GM10847 (cell line): ENCODE results near the gene ANKS1A.

Experiments
- POLR2A ChIP-seq: IDR thresholded peaks from 2 replicates; pipeline ENCODE4 v1.6.1; 2011; ENCODE audit not compliant: insufficient read length; ENCODE audit errors: extremely low read depth

The ANKS1A gene

DNA sequence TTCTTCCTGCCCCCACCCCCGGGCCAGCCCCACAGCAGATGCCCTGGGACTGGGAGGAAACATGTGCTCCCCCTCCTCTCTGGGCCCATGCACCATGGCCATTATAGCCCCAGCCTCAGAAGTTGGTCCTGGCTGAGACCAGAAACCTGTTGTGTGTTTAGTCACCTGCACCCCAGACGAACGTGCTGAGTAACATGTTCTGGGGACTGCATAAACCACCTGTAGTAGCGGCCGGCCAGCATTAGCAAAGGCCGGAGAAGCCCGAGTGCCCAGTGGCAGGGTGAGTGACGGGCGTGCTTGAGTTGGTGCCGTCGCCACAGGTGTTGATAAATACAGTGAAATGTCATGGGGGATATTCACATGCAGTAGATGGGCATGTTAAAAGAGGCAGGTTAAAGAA, 178.2 kb downstream of the ANKS1A start:
- TF ChIP-seq POLR2A, result no peak

DNA sequence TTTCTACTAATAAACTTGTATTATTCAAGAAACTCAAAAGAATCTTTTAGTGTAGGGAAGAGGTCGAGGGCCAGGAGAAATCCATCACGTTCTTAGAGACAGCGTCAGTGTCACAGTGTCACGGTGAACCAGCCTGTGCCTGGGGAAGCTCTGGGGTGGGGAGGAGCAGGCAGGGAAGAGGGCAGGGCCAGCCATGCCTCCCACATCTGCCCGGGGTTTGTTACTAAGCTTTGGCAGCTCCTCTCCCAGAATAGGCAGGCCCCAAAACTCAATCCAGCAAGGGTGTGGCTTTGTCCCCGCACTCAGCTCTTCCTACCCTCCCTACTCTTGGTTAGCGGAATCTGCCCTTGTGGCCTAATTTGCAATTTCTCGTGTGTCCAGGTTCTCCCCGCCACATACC, 179.2 kb downstream of the ANKS1A start:
- no peak for TF ChIP-seq POLR2A

DNA sequence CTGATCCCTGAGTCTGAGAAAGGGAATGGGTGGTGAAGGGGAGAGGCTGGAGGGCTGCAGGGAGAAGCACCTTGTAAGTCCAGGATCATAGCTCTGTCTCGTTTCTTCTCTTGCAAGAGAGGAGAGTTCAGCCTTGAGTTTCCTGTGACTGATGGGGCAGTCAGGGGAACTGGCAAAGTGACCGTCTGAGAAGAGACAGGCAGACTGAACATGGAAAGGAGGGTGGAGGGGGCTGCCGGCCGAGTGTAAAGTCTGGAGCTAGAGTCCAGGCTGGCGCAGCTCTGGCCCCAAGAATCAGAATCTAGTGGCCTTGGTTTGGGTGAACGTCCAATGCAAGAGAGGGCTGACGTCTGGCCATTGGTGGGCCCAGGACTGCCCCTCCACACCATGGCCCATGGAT, 179.6 kb downstream of the ANKS1A start:
- TF ChIP-seq POLR2A, result no peak

DNA sequence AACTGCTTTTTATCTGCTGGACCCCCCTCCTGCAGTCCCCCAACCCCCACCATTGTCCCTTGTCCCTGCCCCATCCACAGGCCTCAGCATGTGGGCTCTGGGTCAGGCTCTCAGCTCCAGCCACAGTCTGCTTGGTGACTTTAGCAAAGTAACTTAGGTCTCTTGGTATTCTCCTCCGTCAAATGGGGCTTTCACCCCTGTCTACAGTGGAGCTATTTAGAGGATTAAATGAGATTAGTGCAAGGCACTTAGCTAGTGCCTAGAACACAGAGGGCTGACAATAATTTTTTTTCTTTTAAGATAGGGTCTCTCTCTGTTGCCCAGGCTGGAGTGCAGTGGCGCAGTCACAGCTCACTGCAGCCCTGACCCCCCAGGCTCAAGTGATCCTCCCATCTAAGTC, 180.2 kb downstream of the ANKS1A start:
- TF ChIP-seq POLR2A, result no peak

DNA sequence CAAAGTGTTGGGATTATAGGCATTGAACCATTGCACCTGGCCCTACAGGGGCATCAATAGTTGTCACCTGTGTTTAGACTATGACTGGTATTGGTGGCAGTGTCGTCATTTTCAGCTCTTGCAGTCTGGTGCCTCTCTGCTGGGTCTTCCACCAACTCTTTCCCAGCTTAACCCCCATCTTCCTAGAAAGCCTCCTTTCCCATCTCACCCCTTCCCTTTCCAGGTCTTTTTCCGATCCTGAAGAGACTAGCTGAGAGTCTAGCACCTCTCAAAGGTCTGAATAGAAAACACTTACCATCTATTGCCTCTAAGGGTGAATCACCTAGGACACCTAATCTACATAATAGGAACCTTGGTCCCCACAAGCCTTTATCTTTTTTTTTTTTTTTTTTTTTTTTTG, 181.1 kb downstream of the ANKS1A start:
- TF ChIP-seq POLR2A, result no peak

DNA sequence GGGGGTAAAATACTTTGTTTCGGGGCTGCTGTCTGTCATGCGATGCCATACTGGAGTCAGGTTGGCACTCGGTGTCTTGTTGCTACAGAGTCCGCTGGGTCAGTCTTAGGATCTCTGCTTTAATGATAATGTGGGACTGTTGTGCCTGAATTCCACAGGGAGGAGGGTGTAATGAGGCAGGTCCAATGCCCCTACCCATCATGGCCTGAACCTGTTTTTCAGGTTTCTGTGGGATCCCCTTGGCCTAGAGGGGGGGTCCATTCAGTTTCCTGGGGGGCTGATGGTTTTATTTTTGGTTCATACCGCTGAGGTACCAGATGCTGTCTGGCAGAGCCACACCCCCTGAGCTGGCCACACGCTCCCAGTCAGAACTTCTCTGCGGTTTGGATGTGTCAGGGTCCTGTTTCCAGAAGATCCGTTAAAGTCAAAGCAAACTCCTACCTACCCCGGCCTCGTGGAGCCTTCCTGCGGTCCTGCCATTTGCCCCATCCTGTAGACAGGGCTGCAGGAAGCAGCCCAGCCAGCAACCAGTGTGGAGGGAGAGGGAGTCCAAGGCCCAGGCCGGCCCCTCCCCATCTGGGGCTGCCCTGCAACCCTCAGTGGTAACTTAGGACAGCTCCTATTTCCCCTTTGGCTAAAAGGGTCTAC, 182.4 kb downstream of the ANKS1A start:
- no peak for TF ChIP-seq POLR2A

DNA sequence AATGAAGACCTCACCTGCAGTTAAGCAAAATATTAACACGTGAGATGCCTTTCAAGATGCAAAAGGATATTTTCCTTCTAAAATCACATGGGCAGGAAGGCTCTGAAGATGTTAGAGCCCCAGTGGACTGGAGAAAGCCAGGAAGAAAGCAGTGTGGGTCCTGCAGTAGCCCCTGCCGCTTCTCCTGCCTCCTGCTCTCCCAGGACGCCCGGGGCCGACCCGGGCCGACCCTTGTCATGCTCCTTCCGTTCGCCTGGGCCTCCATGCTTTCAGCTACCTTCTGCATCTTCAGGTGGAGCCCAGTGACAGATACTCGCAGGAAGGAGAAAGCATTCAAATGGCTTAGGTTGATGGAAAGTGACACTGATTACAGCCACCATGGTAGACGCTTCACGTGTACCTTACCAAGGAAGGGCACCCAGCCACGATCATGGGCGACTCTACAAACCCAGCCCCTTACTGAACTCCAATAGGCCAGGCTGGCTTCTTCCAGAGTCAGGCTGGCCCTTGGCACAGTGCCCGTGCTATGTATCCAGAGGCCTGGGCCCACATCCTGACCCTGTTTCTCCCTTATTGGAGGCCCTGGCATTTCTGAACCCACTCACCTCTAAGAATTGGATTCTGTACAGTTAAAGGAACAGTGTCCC, 183.1 kb downstream of the ANKS1A start:
- TF ChIP-seq POLR2A, result no peak

DNA sequence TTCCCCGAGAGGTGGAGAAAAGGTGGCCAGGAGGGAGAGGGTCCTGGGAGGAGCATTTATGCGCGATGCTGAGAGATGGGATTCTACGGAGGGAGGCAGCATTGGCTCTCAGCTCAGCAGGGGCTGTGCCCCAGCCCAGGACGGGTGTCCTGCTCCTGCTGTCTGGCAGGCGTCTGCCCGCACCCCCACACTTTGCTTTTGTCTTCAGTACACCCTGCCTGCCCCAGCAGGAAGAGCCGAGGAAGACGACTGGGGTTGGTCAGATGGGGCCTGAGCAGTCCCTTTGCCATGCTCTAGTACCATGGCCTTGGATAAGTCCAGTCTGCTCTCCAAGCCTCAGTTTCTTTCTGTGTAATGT, 183.6 kb downstream of the ANKS1A start:
- TF ChIP-seq POLR2A, result no peak

DNA sequence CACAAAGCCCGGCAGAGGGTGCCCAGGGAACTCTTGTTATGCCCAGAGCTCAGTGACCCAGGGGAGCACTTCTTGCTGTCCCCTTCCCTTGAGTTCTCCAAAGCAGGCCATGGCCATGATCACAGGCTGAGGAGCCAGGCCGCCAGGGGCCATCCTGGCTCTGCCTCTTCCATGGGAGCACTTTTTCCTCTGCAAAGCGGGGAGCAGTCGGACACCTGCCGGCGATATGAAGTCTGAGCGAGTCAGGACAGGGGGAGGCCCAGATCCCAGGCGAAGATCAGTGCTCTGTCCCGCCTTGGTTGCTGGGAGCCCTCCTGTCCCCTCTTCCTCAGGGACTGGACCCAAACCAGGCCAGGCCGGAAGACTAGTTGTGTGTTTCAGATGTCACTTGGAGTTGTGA, 184.2 kb downstream of the ANKS1A start:
- no peak for TF ChIP-seq POLR2A

DNA sequence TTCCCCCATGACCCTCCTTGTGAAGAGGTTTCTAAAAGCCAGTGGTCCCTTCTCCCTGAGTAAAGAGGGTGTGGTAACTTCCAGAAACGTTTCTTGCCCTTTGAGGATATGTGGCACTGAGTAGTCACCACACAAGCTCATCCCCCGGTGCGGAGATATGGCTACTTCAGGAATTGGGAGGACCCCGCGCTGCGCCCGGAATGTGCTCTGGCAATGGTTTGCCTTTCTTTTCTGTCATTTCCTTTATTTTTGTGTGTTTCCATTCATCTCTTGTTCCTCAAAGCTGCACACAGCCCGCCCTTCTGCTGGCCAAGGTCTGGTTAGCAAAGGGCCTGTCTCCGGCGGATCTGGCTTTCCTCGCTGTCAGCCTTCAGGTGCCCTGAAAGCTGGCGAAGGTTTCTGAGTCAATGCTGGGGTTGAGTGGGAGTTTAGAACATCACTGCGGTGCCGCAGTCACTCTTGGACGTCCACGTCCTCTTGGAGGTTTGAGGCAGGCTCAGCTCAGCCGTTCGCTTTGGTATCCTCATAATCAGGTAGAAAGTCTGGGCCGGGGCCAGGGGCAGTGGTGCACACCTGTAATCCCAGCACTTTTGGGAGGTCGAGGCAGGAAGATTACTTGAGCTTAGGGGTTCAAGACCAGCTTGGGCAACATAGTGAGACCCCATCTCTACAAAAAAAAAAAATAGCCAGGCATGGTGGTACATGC, 184.9 kb downstream of the ANKS1A start:
- TF ChIP-seq POLR2A, result no peak

DNA sequence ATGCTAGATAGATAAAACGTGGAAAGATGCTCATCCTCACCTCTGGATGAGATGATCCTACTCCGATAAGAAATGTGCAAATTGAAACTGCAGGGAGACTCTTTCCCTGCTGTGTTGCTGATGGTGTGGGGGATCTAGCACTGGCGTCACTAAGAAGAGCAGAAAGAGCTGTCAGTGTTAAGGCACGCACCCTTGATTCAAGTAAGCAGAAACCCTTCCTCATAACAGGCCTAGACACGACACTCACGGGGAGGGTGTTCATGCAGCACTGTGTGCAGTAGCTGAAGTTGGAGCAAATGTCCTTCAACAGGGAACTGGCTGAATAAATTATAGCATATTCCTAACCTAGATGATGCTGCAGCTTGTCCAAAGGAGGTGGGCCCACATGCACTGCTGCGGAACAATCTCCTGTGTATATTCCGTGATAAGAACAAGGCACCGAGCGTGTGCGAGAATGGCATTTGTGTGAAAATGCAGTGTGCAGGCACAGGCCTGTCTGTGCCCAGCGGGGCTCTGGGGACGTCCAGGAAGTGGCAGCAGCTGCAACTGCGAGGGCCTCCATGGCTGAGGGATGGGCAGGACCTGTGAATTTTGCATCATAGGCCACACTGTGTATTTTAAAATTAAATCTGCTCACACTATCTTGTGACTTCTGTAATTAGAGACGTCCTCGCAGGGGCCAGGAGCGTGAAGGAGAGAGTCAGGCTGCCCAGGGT, 188.1 kb downstream of the ANKS1A start:
- no peak for TF ChIP-seq POLR2A

DNA sequence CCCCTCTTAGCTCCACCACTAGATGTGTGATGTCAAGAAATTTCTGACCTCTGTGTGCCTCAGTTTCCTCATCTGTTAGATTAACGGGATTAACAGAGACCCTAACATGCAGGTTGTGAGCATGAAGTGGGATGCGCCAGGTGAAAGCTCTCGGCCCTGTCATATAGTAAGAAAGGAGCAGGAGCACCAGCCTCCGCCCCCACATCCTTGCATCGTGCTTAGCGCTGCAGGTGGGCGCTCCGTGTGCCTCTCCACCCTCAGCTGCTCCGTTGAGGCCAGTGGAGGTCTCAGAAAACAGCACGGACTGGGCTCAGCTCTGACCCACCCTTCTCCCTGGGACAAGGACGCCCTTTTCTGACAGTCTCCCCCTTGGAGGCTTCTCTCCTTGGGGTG, 188.7 kb downstream of the ANKS1A start:
- TF ChIP-seq POLR2A, result no peak

DNA sequence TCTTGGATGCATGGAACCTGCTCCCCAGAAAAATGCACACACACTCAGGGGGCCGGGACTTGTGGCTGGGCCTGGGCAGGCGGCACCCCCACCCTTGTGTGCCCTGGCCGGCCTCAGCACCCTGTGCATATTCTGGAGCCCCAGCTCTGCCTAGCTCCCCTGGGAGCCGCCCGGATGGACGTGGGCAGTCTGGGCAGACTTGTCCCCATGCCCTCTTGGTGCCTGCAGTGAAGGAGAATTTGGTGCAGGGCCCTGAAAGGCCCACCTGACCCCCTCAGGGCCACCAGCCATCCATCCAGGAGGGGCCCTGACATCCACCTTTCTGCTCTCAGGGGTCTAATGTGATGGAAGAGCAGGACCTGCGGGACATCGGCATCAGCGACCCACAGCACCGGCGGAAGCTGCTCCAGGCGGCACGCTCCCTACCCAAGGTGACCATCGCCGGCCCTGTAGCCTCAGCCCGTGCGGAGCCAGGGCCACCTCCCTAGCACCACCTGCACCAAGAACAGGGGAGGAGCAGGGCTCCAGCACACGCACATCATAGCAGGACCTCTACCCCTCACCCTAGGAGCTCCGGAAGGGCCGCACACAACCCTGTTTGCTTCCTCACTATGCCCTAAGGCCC, 189.3 kb downstream of the ANKS1A start:
- TF ChIP-seq POLR2A, result no peak

DNA sequence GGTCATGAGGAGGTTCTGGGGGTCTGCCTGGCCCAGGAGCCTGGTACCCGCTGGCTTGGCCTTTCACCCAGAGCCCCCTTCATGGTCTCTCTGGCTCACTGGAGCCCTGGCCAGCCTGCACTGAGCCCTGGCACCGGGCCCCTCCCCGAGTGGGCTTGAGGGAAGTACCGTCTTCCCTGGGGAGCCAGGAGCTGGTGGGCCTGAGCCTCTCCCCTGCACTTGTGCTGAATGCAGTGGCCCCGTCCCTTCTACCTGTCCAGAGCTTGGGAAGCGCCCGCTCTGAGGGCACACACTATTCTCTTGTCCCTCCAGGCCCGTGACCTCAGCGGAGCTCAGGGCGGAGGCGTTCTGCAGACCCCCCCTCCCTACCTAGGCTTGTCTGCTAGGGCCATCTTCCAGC, 189.8 kb downstream of the ANKS1A start:
- no peak for TF ChIP-seq POLR2A

DNA sequence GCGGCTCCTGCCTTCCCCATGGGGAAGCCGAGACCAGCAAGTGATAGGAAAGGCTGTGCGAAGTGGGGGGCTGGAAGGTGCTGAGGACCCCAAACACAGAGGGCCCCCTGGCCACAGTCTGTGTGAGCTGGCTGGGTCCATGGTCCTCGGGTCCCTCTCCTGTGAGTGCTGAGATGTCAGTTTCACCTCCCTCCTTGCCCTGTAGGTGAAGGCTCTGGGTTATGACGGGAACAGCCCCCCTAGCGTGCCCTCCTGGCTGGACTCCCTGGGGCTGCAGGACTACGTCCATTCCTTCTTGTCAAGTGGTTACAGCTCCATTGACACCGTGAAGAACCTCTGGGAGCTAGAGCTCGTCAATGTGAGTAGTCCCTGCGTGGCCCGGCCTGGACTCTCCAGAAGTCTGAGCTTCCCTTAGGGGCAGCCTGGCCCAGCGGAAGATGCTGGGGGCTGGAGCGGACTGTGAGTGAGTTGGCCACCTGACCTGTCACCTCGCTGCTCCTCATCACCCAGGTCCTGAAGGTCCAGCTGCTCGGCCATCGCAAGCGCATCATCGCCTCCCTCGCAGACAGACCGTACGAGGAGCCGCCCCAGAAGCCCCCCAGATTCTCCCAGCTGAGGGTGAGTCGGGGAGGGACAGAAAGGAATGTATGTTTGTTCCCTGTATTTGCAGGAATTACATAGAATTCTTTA, 190.4 kb downstream of the ANKS1A start:
- no peak for TF ChIP-seq POLR2A
